Endothelial cell (in vitro differentiated cells): ENCODE results near the gene TTLL9. TPM values are rescaled to one million over a fixed set of nuclear protein-coding genes. Genes with fewer than 3 reads are reported as not detected.

Experiments used
- DNase-seq: peaks from one replicate; pipeline ENCODE4 v3.0.0; 2021; ENCODE audit warnings: low spot score
- H3K27ac Mint-ChIP-seq: one replicate; pipeline ENCODE4 v1.8.0; 2021; ENCODE audit warnings: mixed read lengths, inconsistent platforms; ENCODE audit not compliant: unreplicated experiment
- H3K27me3 Mint-ChIP-seq: one replicate; pipeline ENCODE4 v1.8.0; 2021; ENCODE audit warnings: mild to moderate bottlenecking, moderate library complexity, mixed read lengths, inconsistent platforms; ENCODE audit not compliant: unreplicated experiment
- H3K36me3 Mint-ChIP-seq: one replicate; pipeline ENCODE4 v1.8.0; 2021; ENCODE audit warnings: mild to moderate bottlenecking, low read depth, mixed read lengths, inconsistent platforms; ENCODE audit not compliant: unreplicated experiment
- H3K4me1 Mint-ChIP-seq: one replicate; pipeline ENCODE4 v1.8.0; 2021; ENCODE audit warnings: mild to moderate bottlenecking, mixed read lengths, inconsistent platforms; ENCODE audit not compliant: unreplicated experiment
- H3K4me3 Mint-ChIP-seq: one replicate; pipeline ENCODE4 v1.8.0; 2021; ENCODE audit warnings: mild to moderate bottlenecking, mixed read lengths, inconsistent platforms; ENCODE audit not compliant: unreplicated experiment
- H3K9me3 Mint-ChIP-seq: one replicate; pipeline ENCODE4 v1.8.0; 2021; ENCODE audit warnings: mixed read lengths, inconsistent platforms; ENCODE audit not compliant: unreplicated experiment
- CTCF ChIP-seq: fragments of 200-600 bp; sonication (generic); IDR thresholded peaks from one replicate; pipeline ENCODE4 v1.5.0; 2021; ENCODE audit warnings: antibody characterized with exemption; ENCODE audit not compliant: unreplicated experiment
- total RNA-seq: library from RNA; stranded (reverse); fragmentation: NEBNext Ultra II Directional; extraction: Animal tissue kit (Norgen Biotek cat#: 25700); gene quantifications from one replicate; pipeline ENCODE4 v1.2.1, GENCODE V29; 2021; ENCODE audit not compliant: unreplicated experiment

Gene TTLL9
- total RNA-seq, 1 donor from 2014 or later = 0.46 TPM

- Mint-ChIP-seq H3K4me1 (peaks cover 21% of the 10 kb centered on the region), H3K4me3 (no peak overlapping the region), H3K9me3 (no peaks in the 10 kb centered on the region), H3K36me3 (no peaks in the 10 kb centered on the region), H3K27me3 (no peaks in the 10 kb centered on the region), H3K27ac (no peak overlapping the region)
- DNase-seq = no peak
- no peak for TF ChIP-seq CTCF
Measured at GRCh38 chr20:31837896-31838397, 32.5 kb upstream of the TTLL9 start.

- no peak for DNase-seq
- H3K27ac Mint-ChIP-seq = no peak overlapping the region
- H3K27me3 Mint-ChIP-seq = peaks cover 2% of the 10 kb centered on the region
- no peak overlapping the region for H3K4me3 Mint-ChIP-seq
- no peaks in the 10 kb centered on the region for H3K36me3 Mint-ChIP-seq
- H3K9me3 Mint-ChIP-seq = no peaks in the 10 kb centered on the region
- peaks cover 21% of the 10 kb centered on the region for H3K4me1 Mint-ChIP-seq
- TF ChIP-seq CTCF = no peak
Measured at GRCh38 chr20:31838646-31839292, 31.7 kb upstream of the TTLL9 start.

- Mint-ChIP-seq H3K36me3 (no peaks in the 10 kb centered on the region), H3K27me3 (peaks cover 4% of the 10 kb centered on the region), H3K9me3 (no peaks in the 10 kb centered on the region), H3K27ac (no peak overlapping the region), H3K4me3 (no peak overlapping the region), H3K4me1 (peaks cover 24% of the 10 kb centered on the region)
- no peak for DNase-seq
- no peak for TF ChIP-seq CTCF
Measured at GRCh38 chr20:31839782-31840487, 30.5 kb upstream of the TTLL9 start.

- Mint-ChIP-seq H3K9me3 (no peaks in the 10 kb centered on the region), H3K4me1 (peaks cover 24% of the 10 kb centered on the region), H3K27ac (no peak overlapping the region), H3K27me3 (peaks cover 4% of the 10 kb centered on the region), H3K4me3 (no peak overlapping the region), H3K36me3 (no peaks in the 10 kb centered on the region)
- TF ChIP-seq CTCF = no peak
- DNase-seq = no peak
Measured at GRCh38 chr20:31840906-31841816, 29.3 kb upstream of the TTLL9 start.
